ENCODE results near the gene CLMN.

Gene CLMN

DNA sequence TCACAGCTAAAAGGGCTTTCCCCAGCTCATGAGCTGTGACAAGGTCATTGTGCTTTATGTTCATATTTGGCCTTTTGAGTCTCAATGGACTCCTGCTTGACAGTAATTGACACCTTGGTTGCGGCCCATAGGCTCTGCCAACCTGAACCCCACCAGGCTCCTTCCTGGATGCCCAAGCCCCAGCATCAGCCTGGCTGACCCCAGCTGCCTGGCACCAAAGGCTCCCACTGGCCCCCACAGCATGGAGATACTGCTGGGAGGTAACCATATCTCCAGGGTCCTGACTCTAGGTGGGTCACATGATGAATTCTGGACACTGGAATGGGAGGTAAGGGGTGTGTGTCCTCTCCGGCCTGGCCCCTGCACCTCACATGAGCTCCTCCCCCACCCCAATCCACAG lies 50.2 kb downstream of the CLMN start:
- H3K27ac ChIP-seq: no peak overlapping the region
- no peak for TF ChIP-seq CTCF (conservative IDR thresholded peaks at IDR 0.05)

DNA sequence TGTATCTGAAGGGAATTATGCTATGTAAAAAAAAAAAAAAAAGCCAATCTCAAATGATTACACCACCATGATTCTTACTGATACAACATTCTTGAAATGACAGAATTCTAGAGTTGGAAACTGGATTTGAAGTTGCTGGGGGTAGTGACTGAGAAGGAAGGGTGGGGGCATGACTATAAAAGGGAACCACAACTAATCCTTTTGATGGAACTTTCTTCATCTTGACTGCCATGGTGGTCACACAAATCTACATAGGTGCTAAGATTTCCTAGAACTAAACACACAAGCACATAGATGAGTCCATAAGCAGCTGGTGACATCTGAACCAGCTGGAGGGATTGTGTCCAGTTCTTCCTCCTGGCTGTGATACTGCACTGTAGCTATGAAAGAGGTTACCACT lies 51.4 kb downstream of the CLMN start:
- H3K27ac ChIP-seq: no peak overlapping the region
- TF ChIP-seq CTCF (conservative IDR thresholded peaks at IDR 0.05): no peak

DNA sequence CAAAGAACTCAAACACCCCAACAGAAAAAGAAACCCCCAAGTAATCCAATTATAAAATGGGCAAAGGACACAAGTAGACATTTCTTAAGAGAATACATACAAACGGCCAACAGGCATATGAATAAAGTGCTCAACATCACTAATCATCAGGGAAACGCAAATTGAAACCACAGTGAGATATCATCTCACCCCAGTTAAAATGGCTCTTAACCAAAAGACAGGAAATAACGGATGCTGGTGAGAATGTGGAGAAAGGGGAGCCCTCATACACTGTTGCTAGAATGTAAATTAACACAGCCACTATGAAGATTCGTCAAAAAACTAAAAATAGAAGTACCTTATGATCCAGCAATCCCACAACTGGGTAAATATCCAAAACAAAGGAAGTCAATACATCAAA lies 52.4 kb downstream of the CLMN start:
- no peak for TF ChIP-seq CTCF (conservative IDR thresholded peaks at IDR 0.05)
- no peak overlapping the region for H3K27ac ChIP-seq

DNA sequence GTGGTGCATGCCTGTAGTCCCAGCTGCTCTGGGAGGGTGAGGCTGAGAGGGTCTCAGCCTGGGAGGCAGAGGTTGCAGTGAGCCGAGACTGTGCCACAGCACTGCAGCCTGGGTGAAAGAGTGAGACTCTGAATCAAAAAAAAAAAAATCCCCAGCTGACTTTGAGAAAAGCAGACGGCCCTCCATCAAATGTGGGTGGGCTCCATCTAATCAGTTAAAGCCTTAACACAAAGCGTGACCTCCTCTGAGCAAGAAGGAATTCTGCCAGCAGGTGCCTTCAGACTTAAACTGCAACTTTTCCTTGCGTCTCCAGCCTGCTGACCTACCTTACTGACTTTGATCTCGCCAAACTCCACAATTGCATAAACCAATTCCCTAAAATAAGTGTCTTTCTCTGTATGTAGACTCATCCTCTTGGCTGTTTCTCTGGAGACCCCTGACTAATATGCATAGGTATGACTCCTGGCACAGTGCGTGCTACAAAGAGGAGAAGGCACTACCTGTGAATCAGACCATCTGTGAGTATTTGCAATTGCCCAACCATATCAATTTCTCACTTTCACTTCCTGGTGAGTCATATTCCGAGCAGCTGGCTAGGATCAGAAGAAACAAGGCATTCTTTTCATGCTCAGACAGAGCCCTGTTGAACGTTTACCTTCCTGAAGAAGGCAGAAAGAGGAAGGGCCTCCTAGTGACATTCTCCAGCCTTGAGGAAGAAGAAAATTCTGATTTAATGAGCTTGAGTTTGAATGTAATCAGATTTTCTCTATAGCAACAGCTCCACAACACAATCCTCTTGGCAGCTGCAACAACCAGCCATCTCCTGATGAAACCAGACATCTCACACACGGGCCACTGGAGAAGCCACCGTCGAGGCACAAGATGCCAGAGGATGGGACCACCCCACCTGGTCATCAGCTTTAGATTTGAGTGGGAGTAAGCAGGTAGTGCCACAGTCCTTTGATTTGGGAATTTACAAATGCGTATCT lies 54.3 kb downstream of the CLMN start:
- no peak overlapping the region for H3K27ac ChIP-seq
- TF ChIP-seq CTCF (conservative IDR thresholded peaks at IDR 0.05): no peak

GRCh38 chr14:95264271-95264973 lies 55.3 kb downstream of the CLMN start:
- no peak for TF ChIP-seq CTCF (conservative IDR thresholded peaks at IDR 0.05)
- H3K27ac ChIP-seq: no peak overlapping the region

DNA sequence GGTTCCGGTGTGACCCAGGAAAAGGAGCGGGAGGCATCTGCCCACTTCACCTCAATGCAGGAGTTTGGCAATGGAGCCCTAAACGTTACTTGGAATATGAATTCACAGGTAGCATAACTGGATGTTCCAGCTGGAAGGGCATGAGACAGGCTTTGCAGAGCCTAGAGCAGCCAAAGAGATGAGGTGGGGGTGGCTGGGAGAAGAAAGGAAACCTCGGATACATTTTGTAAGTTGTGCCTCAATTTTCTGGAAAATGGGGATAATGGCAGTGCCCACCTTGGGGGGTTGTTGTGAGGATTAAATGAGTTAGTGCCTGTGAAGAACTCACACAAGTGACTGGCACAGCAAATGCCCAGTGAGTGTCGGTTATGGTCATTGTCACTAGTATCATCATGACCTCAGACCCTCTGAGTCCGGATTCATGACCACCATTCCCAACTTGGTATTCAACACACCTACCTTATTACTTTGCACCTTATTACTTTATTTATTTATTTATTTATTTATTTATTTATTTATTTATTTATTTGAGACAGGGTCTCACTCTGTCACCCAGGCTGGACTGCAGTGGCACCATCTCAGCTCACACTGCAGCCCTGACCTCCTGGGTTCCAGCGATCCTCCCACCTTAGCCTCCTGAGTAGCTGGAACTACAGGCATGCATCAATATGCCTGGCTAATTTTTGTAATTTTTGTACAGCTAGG lies 56.0 kb downstream of the CLMN start:
- TF ChIP-seq CTCF (conservative IDR thresholded peaks at IDR 0.05): no peak
- no peak overlapping the region for H3K27ac ChIP-seq

DNA sequence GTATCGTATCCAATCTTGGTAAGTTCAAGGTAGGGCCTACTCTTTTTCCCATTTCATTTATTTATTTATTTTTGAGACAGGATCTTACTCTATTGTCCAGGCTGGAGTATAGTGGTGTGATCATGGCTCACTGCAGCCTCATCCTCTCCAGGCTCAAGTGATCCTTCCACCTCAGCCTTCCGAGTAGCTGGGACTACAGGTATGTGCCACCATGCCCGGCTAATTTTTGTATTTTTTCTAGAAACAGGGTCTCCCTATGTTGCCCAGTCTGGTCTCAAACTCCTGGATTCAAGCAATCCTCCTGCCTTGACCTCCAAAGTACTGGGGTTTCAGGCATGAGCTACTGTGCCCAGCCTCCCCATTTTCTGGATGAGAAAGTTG lies 57.2 kb downstream of the CLMN start:
- H3K27ac ChIP-seq: no peak overlapping the region
- no peak for TF ChIP-seq CTCF (conservative IDR thresholded peaks at IDR 0.05)

All from VCaP (cell line).